HPDE6-E6E7 (cell line): ENCODE measurements around the gene ZRANB1.

ENCODE experiments used
- DNase-seq: peaks from one replicate; pipeline ENCODE4 v3.0.0; 2011; ENCODE audit warnings: missing footprints; ENCODE audit errors: extremely low spot score

ZRANB1 gene

DNA sequence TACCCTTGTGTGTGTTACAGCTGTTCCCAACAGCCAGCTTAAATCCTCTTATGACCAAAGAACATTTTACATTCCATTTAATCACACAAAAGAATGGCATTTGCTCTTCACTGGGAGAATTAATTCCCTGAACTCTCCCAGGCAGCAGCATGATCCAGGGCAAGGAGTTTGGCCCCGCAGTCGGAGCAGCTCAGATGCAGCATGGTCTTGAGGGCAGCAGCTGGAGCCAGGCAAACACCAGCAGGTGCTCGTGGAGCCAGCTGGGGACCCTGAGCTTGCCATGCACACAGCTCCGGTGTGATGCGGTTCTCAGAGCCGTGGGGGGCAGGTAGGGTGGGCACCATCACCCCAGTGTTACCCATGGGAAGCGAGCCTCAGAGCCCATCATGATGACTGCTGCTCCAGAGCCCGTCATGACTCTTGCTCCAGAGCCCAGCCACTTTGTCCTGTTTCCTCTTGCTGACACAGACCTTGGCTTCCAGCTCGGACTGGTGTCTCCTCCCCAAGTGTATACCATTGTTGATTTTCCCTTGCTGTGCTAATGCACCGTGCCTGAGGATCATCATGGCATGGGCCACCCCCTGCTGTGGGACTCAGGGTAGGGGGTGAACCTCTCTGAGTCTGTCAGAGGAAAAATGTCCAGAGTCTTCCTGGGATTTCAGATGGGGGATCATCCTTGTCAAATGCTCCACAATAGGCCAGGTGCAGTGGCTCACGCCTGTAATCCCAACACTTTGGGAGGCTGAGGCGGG lies 75.8 kb downstream of the ZRANB1 start:
- DNase-seq = no peak

DNA sequence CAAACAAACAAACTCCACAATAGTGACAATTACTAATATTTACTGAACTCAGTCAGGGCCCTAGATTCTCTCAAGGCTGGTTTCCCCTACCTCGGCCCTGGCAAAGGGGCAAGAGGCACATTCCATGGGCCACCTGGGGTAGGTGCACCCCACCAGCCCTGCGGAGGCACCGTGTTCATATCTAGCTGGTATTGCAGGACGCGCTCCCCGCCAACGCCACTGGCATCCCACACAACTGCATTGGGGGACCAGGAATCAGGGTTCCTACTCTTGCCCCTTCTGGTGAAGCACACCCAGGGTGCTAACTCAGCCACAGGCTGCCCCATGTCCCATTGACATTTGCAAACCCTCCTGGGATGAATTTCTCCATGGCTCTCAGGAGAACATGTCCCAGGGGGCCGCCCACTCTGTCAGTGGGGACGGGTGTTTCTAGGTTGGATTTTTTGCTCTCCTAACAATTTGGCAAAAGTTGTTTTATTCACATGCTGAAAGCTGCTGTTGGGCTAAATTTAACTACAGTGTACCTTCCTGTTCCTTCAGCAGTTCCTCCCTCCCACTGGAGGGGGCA lies 76.7 kb downstream of the ZRANB1 start:
- no peak for DNase-seq

DNA sequence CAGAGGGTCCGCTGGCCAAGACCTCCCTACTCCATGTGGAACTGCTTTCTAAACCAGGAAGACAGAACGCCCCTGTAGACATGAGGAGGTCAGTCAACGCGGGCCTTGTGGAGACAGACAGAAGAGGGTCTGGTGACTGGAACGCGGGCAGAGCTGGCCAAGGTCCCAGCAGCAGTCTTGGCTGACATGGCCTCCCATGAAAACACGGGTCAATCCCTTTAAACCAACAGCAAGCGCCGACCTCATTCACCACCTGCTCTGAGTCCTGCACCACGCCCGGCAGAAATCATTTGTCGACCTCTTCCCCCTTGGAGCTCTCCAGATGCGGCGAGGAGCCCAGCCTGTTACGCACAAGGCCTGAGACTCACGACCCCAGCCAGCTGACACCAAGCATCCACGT lies 78.5 kb downstream of the ZRANB1 start:
- no peak for DNase-seq

DNA sequence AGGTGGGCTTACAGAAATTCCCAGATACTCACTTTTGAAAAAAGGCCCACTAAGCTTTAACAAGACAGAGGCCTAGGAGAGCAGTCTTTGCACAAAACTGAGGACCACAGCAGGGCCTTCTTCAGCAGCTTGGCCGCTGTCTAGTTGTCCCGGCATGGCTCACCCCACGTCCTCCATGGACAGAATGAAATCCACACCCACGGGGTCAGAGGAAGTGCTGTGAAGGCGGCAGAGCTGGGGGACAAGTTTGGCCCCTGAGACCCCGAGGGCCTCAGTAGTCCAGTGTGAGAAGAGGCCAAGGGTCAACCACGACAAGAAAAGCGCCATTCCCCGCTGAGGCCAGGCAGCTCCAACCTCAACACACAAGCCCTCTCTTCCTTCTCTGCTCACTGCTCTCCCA lies 78.9 kb downstream of the ZRANB1 start:
- no peak for DNase-seq

DNA sequence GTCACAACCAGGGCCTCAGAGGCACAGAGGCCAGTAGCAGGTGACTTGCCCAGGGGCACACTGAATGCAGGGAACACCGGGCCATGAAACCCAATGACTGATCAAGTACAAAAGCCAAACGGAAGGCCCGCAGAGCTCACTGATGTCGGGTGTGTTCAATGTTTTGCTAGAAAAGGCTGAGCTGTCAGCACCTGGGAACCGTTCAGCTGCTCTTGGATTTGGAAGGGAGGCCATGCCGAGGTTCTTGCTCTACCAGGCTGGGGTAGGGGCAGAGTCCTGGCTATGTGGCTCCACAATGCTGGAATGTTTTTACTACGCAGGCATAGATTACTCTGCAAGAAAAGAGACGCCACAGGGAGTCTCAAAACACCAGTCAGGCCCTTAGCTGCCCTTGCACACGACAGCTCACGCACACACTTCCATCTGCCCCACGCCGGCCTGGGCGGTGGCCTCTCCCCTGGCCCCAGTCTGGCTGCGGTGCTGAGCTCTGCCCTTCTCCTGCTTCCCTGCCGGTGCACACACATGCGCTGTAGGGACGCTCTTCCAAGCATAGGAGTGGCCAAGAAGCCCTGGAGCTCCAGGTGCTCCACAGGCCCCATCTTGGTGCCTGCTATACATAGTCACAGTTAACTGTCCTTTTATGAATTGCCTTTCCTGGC lies 79.9 kb downstream of the ZRANB1 start:
- no peak for DNase-seq

DNA sequence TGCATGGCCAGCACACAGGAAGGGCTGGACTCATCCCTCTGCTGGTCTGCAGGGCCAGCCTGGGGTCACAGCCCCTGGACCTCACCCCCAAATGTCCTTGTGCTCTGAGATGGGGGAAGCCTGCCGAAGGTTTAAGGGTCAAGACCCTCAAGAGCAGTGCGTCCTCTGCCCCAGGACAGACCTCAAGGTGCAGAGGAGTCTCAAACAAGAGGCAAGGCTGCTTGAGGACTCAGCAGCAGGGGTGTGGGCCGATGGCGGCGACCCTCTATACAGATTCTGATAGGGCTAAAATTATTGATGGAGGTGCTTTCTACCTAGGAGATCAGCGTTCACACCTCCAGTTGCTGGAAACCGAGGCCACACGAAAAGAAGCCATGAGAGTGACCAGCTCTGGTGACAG lies 80.7 kb downstream of the ZRANB1 start:
- DNase-seq = no peak

DNA sequence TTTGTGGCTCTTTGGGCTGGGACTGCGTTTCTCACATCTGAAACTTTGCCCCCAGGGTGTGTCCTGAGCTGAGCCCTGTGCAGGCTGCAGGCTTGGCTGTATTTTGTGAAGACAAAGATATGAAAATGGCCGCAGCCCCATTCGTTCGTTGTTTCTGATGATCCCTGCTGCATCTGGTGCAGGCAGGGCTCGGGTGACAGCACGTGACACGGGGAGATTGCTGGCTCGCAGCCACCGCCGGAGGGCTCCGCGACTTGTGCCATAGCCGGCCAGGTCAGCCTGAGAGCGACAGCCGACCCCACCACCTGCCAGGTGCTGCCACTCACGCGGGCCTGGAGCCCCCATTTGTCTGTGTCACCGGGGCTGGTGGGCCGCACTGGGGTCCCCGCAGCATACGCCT lies 81.3 kb downstream of the ZRANB1 start:
- DNase-seq = no peak

DNA sequence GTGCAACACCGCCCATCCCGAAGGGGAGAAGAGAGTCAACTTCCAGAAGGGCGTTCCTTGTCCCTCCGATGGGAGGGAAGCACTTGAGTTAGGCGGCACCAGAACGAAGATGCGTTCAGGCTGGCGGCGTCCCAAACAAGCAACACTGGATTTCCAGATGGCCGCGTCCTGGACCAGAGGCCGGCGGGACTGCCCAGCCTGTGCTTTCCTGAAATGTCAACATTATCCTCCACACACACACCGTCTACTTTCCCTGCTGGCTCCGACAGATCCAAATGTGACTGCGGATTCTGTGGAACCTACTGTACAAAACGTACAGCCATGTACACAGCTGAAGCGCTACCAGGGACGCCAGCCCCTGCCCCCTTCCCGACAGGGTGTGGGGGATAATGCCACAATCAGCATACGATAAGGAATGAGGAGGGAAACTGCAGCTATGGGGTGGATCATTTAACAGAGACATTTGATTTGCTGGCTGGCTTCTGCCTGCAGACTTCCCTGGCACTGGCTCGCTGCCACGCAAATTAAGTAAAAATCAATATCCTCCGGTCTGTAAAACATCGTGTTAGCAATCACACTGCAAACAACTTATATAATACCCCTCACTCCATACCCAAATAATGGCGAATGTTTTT lies 82.1 kb downstream of the ZRANB1 start:
- DNase-seq = no peak

DNA sequence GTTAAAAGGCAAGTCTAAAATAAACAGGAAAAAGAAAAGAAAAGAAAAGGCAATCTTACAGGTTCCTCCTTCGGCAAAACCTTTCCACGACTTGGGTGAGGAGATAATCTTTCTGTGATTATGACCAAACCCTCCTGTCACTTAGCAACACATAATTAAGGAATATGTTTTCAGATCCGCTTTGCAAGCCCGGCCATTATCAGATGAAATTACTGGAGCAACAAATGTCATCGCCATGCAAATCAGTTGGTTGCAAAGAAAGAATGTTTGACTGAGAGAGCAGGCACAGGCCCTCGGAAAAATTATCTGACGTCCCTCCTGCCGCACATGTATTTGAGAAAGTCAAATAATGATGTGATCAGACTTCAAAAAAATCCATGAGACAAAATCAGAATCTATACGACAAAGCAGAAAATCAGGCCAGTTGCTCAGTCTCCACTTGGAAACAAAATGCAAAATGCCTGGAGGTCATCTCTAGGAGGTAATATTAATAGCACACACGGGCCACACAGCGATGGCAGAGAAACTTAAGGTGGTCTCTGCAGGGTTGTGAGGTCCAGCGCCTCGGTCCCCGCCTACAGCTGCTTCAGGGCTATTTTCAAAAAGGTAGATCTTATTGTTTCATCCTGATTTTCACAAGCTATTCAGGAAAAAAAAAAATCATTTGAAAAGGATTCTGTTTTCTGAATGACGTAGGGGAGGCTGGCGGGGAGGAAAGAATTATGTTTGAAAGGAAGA lies 82.7 kb downstream of the ZRANB1 start:
- no peak for DNase-seq

DNA sequence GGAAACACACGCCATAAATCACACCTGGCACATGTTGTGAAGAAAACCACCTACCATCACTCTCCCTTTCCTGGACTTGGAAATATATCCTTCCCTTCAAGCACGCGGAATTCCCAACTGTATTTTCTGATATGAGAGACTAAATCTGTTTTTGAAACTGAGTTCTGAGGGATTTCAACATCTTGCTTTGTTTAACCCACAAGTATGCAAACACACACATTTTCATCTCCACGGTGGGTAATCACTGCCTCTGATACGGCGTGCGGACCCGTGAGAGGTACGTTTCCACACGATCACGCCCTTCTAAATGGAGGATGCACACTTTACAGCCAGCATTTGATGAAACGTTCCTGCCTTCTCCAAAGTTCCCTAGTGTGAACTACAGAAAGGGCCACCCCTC lies 83.4 kb downstream of the ZRANB1 start:
- DNase-seq = no peak

DNA sequence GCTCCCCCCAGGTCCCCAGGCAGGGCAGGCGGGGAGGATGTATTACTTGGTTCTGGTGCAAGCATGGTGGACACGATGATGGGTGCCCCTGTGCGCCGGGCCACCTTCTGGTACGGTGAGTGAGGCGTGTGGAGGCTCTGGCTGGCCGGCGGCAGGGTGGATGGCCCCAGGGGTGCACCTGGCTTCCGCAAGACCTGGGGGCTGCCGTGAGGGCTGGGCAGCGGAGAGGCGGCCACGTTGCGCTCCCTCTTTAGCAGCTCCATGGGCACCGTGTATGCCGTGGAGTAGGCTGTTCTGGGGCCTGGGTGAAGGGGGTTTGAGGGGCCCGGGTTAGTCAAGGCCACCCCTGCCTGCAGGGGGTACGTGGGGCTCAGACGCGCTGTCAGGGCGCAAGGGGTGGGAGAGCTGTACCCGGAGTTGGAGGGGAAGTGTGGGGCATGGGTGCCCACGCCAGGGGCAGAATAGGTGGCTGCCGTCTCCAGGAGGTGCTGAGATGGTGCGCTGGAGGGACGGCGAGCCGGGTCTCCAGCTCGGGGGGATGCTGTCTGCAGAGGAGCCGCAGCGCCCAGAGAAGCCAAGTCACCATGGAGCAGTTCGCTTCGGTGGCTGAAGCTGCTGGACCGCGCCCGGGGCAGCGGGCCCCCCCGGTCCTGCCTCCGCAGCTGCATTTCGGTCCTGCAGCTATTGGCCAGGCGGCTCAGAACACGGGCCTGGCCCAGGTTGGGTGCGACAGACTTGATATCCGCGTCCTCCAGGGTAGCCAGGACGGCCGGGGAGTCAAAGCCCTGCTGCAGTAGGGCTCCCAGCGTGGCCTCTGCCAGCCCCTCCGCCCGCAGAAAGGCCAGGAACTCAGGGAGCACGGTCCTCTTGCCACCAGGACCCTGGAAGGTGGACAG lies 84.4 kb downstream of the ZRANB1 start:
- DNase-seq = no peak

DNA sequence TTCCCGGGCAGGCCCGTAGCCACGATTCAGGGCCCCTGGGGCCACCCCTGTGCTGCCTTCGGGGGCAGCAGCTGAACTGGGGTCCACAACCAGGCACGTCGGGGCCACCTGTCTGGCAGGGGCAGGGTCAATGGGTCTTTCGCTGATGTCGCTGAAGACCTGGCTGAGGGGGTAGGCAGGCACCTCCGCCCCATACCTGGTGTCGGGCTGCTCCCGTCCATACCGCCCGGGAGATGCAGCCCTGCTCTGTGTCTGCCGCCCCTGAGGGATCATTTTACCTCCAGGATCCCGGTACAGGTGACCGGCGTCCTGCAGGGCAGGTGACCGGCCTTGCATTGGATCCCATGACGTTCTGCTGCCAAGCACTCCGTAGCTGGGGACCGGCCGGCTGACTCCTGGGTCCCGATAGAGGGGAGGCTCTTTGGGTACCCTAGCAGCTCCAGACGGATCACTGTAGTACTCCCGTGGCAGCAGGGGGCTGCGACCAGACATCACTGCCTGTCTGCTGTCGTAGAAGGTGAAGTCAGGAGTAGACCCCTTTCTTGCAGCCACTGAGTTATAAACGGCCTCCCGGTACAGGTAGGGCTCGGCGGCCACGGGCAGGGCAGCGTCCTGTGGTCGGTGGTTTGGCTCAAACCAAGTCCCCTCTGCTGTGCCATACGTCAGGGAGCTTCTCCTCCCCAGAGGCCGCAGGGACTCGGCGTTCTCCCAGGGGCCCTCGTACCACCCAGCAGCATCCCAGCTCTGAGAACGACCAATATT lies 85.2 kb downstream of the ZRANB1 start:
- no peak for DNase-seq

DNA sequence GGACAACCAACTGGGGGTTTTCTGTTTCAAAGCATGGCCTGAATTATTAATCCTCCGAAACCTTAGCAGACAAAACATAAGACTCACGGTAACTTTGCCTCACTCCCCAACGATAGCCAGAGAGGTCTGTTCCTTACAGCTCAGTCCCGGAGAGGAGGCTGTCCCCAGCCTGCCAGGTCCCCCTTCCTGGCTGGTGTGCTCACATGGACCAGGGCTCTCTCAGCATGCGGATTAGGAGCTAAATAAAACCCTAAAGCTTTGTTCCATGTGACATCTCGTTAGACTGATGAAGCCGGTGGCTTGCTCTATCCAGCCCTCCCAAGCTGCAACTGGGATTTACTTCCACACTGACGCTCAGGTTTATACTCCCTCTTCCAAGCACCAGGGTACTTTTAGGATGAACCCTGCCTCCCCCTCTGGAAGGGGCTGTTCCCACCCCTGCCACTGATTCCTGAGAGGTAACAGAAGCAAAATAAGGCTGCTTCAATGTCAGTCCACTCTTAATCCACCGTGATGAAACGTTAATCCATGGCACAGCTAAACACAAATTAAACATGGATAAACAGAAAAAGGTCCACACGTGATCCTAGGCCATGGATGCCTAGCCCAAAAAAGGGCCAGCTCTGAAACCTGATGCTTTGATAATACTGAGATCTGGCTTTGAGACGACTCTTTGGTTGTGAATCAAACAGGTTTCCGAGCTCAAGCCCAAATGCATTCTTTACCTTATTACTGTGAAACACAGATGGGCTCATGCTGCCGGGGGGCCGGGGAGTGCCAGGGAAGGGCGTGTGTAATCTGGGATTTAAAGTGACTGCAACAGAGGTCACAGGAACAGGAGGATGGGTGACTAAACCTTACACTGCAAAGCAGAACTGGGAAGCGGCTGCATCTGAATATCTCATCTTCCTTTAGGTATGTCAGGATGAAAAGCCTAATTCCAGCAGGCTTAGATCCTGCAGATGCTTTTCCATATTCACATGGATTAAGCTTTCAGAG lies 86.2 kb downstream of the ZRANB1 start:
- no peak for DNase-seq

DNA sequence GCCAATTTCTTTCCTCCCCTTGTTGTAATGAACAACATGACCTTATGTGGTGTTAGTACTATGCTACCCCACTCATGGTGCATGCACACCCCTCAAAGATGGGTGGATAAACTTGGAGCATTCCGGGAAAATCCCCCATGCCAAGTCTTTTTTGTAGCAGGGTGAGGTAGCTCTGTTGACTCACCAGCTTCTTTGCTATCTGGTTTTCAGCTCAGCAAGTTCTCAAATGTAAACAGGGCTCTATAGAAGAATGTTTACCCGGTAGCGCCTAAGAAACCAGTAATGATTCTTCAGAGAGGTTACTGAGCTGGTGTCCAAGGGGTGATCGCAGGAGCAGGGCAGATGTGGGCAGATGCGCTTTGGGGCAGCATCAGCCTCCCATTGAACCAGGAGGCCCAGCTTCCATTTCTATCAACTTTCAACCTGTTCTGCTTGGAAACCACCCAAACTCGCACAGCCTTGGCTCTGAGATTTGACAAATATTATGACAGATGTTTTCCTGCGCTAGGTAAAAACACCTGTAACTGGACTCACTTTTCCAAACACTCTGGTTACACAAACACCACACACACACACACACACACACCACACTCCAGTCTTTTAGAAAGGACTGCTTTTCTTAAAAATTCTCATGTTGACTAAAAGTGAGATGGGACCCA lies 87.8 kb downstream of the ZRANB1 start:
- DNase-seq = no peak

DNA sequence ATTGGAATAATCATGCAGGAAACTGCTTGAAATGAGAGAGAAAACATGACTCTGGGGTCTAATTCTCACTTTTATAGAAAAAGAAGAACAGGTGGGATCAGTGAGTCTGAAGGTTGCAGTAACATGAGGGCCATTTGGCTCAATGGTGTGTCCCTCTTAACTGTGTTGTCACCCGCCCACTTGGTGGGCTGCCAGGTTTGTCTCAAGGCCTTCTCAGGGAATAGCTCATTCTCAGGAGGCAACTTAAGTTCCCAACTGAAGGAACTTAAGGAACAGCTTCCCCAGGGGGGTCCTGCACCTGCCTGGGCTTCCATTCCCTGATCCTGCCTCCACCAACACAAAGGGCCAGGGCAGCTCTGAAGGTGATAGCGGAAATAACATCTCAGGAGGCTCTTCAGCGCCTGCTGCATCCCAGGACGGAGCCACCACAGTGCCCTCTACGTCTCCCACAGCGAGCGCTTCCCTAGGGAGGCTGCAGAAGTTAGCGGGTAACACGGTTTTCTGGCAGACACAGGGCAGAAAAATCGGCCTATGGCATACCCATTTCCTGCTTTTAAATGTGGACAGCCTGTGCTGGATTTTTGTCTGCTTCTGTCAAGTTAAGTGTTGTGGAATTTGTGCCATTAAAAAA lies 88.8 kb downstream of the ZRANB1 start:
- no peak for DNase-seq

DNA sequence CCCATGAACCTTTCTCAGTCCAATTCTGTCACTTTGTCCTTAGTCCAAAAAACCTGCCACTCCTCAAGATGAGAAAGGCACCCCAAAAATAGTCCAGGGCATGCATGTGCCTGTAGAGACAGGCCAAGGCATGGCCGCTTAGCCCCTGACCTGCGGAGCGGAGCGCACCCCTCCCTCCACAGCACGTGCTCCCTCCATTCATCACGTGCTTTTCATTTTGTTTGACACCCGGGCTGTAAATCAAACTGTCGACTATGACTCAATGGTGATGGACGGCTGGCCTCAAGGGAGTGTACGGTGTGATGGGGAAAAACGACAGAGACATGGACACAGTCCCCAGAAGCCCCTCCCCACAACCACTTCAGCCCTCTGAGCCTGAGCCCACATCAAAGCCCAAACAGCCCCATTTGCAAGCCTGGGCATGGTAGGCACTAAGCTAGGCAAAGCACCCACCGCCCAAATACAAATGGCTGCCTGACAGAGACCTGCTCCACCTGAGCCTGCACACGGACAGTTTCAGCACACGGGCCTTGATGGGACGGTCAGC lies 90.6 kb downstream of the ZRANB1 start:
- DNase-seq = no peak

DNA sequence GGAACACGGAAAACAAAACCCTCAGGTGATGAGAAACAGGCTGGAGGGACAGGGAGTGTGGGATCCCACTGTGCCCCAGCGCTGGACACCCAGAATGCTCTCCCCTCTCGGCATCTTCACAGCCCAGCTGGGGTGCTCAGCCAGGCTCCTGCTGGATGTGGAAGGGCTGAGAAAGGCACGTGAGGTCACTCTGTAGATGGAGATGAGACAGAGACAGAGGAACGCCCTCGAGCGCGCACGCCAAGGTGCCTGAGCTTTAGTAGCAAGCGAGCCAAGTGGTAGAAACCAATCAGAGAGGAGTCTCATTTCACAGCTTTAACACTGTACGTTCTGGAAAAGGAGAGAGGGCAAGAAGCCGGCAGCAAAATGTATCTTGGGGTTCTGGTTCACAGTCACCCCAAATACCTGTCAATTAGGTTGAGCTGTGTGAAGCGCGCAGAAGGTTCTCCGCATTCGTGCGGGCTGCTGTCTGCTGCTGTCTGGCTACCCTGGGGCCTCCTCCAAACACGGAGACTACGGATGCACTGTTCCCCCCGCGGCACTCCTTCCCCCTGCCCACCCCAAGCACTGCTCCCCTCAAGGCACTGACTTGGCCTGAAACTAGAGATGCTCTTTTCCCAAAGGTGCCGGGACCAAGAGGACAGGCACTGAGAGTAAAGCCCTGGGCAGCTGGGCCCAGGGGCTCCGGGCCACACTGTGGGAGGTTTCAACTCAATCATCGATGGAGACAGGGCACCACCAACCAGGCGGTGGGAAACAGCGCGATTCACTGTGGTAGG lies 91.4 kb downstream of the ZRANB1 start:
- DNase-seq = no peak
